CD4-positive, alpha-beta T cell treated with Interleukin-17A for 1 hour (primary cell): ENCODE measurements around the gene TRIM2.

ENCODE experiments used
- DNase-seq: peaks from one replicate; pipeline ENCODE4 v3.0.0-alpha.2; 2020

TRIM2 gene

GRCh38 chr4:153223930-153224329, 19.7 kb downstream of the TRIM2 start:
- DNase-seq: no peak

- no peak for DNase-seq
These were observed 20.2 kb downstream of the TRIM2 start for GRCh38 chr4:153224474-153224873.

DNA sequence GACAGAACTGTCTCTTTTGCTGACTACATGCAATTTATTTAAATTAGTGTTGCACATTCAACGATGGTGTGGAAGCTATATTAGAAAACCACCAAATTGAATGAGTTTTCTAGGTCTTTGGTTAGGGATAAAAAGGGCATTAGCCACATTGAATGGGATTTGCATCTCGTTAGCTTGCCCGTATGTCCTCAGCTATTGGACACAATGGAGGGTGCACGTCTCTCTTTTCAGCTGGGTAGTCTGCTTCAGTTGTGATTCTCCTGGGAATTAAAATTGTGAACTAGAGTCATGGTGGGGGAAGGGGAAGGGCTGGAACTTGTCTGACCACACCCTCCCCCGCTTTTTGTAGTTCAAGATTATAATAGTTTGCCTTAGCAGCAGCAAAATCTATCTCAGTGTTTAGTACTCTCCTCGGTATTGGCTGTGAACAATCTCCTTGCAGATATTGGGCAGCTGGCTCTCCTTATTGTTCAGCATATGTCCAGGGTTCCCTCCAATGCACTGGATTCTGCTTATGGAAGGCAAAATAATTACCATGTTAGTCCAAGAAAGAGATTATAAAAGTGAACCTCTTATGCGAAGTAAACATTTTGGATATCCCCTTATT, 23.3 kb downstream of the TRIM2 start:
- DNase-seq: no peak

GRCh38 chr4:153228512-153229140, 24.4 kb downstream of the TRIM2 start:
- DNase-seq: no peak

DNA sequence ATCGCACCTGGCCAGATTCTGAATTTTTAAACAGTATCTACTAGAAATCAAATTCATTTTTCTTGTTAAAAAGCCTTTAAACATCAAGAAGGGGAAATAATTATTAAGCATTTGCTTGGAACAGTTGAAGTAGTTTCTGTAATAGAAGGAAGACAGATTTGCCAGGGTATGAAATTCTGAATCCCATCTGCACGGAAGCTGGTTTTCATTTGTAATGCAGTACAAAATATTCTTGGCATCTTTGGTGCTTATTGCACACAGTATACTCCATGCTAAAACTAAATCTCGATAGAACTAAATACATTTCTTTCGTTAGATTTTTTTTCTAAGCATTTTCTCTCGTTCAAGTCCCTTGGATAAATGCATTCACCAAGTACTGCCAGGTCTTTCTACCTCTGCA, 25.3 kb downstream of the TRIM2 start:
- no peak for DNase-seq

DNA sequence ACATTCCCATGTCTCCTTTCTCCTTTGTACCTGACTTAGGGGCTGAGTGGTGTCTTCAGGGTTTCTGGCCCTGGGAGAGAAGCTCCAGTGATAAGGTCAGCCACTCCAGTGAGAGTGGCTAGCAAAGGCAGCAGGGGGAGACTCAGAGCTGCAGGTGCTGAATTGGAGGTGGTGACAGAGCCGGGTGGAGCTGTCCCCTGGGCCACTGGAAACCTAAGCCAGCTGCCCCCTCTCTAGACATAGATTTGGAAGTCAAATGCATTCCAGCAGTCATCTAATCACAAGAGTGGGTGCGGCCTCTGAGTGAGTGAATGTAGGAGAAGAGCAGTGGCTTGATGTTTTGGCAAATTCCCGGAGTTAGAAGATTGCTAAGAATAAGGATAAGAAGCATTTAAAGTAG, 28.5 kb downstream of the TRIM2 start:
- no peak for DNase-seq

DNA sequence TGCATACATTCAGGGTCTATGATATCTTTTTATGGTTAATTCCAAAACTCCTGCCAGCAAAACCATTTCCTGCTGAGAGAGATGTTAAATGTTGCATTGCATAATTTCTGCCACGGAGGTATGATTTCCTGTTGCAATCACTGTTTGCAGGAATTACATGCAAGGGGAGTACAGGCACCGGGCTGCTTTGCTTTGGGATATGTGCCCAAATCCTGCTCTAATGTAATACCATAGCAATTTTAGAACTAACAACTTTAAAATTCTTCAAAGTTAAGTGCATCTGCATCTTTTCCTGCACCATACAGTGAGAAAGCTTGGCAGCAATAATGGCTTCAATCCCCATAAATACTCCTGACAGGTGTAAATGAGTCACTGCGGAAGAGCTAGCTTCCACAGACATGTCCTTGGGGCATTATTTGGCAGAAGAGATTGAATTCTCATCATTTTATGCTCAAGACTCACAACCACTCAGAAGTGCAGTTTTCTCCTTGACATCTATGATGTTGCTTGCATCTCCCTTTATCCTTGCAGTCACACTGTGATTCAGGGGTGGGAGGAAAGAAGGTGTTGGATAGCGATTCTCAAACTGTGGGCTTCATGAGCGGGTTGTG, 29.6 kb downstream of the TRIM2 start:
- no peak for DNase-seq

DNA sequence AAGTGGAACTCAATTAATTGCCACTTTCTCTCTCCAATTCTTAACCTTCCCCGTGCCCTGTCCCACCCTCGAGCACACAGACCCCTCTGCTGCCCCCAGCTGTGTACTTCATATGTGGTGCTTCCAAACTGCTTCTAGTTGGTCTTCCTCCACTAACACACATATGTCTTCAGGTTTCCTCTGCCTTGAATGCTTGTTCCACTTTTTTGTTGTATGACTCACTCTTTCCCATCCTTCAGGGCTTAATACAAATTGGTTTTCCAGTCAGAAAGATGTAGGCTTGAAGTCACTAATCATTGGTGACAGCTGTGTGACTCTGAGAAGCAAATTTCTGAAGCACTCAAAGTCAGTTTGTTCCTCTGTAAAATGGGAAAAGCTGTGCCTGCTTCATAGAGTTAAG, 30.6 kb downstream of the TRIM2 start:
- DNase-seq: no peak

DNA sequence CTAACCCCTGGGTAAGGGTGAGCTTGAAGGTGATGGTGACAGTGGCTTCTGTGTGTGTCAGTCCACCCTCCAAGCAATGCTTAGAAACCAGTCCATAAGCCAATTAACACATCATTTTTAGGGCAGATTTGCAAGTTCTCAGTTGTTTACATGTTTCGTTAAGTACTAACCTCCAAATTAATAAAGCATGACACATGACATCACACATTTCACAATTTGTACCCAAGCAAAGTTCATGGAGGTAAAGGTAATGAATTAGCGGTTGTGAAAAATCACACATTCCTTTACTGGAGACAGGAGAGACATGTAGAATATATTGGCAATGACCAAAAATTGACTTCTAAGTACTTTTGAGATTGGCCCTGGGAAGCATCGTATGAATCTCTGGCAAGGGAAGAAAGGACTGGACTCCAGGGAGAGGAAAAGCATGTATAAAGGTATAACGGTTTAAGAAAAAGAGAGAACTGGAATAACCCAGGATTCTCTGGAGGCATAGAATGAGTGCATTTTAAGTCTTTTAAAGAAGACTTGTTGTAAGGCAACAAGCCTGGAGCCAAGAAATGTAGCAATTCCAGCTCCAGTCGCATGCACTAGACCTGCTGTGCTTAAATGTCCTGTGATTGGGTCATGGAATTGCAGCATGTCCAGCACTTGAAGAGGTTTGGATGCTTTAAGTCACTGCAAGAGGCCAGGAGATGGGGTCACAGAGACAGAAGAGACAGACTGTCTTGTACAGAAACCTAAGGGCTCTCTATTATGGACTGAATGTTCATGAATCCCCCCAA, 34.1 kb downstream of the TRIM2 start:
- no peak for DNase-seq

DNA sequence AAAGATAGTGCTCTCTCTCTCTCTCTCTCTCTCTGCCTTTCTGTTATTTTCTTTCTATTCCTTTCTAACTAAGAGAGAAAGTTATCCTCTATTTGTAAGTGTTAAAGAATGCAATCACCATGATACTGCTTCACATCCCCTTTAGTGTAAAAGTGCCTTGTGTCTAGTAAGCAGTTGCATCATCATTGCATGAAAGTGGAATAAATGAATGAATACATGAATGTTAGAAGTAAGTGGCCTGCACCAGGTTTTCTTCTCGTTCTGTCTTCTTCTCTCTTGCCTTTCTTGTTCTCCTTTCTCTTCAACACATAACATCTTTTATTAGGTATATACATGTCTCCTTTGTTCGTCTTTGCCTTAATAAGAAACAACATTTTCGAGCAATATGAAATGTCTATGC, 35.2 kb downstream of the TRIM2 start:
- DNase-seq: no peak

DNA sequence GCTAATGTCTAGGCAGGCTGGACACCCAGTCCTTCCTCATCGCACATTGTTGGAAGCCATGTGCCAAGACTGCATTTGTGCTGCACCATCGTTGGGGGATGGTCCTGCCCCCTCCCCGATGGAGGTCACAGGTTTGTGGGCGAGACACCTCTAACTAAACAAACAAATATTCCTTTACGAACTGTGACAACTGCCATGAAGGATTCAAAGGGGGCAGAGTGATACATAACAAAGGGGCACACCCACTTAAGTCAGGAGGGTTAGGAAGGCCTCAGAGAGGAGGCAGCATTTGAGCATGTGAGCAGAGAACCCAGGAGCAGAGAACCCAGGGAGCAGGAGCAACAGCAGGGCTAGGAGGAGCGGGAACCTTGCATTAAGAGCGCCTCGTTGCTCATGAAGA, 37.1 kb downstream of the TRIM2 start:
- DNase-seq: no peak

DNA sequence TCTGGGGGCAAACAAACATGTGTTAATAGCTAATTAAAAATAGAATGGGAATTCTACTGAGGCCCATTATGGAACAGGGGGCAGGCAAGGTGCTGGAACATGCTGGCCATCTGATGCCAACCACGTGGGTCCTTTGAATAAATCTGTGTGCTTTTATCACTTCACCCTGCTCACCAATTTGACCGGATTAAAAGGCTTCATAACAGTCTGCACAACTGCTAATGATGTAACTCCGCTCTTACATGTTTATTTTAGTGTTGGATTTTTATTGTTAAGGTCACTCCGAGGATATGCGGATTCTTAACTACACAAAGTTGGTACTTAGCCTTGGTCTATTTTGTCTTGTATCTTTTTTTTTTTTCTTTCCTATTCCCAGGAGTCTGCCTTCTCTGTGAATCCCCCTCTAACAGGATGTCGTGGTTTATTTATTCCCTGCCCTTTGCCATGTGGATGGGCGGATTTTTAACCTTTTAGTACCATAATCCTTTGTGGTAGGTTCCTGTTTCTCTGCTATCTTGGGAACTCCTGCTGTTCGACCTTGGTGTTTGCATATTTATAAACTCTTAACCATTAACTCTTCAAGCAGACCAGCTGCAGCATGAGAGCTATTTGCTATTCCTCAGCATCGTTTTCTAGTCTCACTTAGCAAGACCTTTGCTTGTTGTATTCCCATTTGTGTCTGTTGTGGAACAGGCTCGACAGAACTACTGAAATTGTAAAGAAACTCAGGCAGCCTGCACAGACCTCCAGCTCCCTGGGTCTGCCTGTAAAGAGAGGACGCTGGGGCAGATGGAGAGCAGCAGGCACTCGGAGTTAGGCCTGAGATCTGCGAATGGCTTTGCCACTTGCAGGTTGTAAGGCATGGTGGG, 38.0 kb downstream of the TRIM2 start:
- DNase-seq: no peak

DNA sequence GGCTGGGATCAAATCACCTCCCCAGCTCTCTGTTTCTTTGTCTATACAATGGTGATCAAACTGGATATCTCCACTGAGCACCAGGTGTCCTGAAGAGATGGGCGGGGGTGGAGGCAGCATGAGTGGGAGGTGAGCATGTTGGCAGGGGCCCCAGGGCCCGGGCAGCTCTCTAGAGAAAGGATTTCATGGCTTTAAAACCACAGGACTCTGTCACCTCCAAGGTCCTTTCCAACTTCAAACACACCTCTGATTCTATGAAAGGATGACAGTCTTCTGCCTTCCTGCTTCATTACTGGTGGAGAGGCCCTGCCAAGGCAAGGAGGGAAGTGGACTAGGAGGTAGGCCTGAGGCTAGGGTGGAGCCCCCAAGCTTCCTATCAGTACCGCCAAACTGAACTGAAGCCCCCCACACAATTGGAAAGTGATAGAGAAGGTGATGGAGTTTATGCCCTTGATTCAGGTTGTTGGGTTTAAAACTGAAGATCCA, 38.6 kb downstream of the TRIM2 start:
- no peak for DNase-seq

- DNase-seq: no peak
These were observed 39.2 kb downstream of the TRIM2 start for GRCh38 chr4:153243468-153243867.

DNA sequence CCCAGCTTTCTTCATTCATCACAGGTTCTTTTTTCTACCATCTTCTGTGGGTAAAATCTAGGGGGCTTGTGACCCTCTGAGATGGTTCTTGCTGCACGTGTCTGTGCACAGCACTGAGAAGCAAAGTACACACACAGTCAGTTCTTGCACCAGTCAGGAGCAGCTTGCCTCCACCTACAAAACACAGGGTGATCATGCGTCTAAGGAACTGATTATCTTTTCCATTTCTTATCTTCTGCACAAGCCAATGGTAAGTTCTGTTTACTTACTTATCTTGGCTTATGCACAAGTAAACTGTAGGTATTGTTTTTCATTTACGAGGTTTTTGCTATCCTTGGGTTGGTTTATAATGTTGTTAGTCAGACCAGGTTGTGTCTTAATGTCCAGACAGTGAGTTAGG, 40.7 kb downstream of the TRIM2 start:
- DNase-seq: no peak

GRCh38 chr4:153245775-153246174, 41.5 kb downstream of the TRIM2 start:
- no peak for DNase-seq

DNA sequence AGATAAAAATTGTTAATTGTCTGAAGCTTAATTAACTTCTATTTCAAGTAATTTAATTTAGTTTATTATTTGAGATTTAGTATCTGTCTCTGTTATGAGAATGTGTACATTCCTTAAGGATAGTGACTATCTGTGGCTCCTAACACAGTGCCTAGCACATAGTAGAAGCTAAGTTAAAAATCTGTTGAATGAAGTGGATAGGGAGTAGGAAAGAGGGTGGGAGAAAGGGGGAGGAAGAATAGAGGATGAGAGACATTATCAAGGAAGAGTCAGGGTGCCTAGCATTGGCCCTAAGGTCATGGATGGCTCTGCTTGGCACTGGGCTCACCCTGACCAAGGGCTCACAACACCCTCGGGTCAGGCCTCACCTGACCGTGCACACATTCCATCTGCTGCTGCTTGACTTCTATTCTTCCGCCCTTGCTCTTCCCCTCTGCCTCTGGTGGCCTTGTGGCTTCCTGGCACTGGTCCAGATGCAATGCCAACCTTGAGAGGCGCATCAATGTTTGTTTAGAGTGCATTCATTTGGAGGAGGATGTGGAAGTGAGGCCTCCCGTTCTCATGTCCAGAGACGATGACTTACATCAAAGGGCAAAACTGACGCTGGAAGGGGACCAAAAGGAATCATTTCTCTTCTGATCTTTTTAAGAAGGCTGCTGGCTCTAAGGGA, 42.3 kb downstream of the TRIM2 start:
- no peak for DNase-seq

DNA sequence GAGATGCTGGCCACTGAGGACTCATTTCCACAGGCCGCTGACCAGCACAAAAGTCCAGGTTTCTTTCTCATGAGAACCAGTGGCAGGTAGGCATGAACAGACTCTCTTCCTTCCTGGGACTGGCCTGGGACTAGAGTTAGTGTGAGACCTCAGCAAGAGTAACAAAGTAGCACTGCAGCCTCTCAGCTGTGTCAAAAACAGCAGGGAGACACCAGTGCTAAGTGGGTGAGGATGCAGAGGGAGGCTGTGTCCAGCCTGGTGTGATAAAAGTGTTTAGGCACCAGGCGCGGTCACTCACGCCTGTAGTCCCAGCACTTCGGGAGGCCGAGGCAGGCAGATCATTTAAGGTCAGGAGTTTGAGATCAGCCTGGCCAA, 42.9 kb downstream of the TRIM2 start:
- DNase-seq: no peak

- DNase-seq: no peak
These were observed 44.5 kb downstream of the TRIM2 start for GRCh38 chr4:153248641-153249198.

DNA sequence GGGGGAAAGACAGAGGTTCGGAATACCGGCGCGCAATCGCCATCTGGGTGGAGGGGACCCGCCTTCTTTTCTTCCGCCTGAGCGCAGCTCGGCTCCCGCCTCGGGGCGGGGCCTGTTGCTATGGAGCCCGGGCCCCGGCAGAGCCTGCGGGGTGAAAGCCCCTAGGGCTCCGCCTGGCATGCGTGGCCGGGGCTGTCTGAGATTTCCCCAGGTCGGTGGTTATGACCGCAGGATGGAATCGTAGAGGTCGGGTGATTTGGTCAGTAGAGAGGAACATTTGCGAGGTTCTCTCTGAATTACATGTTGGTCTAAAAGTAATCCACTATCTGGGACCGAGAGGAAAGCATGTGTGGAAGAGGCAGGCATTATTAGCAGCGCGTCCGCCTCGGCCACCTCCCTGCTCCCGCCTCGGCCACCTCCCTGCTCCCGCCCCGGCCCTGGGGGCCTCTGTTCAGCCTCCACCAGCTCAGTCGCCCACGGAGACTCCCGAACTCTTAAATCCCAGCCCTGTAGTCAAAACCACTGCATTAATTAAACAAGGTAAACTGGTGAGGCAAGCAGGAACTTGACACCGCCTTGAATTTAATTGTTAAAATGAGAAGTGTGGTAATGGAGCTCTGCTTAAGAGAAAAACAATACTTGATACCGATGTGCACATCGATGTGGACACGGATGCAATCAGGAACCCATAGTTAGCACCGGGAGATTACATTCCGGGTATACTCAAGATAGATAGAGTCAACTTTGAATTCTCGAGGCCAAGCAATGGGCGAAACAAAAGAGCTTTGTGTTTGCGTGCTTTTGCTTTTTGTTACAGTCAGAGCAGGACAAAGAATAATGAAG, 45.2 kb downstream of the TRIM2 start:
- peak; percentile 89 for DNase-seq

DNA sequence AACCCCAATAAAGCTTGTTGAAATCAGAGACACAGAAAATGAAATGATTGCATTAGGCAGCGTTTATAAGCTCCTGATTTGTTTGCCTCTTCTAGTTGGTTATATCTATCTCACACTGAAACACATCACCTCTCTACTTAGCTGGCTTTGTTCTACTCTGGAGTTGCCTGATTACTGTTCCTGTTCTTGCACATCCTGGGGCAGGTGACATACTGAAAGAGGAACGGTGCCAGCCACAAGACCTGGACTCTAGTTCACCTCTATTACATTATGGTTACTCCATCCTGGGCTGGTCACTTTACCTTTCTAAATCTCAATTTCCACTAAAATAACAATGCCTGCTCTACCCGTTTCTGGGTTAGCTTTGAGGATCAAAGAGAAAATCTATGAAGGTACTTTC, 47.9 kb downstream of the TRIM2 start:
- DNase-seq: no peak
